GM18526 (cell line): Measurements from ENCODE around the gene IQGAP2.

ENCODE experiments used
- POLR2A ChIP-seq: IDR thresholded peaks from 3 replicates; pipeline ENCODE4 v1.6.1; 2011; ENCODE audit not compliant: insufficient read length; ENCODE audit errors: extremely low read depth

IQGAP2 gene

DNA sequence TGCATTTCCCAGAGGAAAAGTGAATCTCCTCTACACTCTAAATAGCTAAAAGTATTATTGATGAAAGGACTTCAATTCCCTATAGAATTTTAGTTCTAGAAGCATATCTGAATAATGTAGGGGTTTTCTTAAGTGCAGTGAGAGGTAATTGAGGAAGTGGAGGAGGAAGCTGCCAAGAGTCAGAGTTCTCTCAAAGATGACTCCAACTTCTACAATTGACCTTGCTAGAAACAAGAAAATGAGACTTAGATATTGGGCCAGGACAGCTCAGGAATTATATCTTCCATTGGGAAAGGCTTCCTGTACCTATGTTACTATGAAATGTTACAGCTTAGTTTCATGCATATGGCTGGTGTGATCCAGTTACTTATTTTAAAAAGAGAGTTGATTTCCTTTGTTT is 302.5 kb downstream of the IQGAP2 start:
- TF ChIP-seq POLR2A = no peak

DNA sequence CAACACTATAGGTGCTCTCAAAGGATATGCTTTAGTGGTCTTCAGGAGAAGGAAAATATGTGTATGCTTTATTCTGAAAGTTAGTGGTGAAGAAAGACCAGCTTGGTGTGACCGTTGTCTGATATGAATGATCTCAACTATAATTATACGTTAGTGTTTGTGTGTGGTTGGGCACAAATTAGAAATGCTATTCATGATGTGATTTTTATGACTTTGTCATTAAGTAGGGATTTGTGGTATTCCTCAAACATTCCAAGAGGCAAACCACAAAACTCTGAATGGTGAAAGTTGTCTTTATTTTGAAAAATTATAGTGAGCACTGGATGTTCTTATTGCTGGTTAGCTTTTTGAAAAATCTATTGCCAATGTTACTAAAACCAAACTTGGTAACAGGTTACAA is 306.7 kb downstream of the IQGAP2 start:
- TF ChIP-seq POLR2A = no peak

DNA sequence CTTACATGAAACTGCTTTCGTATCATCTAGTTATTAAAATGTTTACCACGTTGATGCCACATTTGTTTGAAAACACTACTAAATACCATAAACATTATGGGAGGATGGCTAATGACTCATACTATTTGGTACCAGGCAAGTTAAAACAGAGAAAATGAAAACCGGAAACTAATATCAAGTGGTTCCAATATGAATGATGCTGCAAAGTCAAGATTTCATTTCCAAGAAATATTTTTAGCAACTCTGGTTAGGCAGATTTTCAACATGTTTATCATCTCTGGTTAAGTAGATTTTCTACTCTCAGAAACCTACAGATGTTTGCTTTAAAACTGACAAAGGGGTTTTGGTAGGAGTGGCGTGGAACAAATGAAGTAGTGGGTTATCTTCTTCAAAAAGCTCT is 307.9 kb downstream of the IQGAP2 start:
- TF ChIP-seq POLR2A = no peak

DNA sequence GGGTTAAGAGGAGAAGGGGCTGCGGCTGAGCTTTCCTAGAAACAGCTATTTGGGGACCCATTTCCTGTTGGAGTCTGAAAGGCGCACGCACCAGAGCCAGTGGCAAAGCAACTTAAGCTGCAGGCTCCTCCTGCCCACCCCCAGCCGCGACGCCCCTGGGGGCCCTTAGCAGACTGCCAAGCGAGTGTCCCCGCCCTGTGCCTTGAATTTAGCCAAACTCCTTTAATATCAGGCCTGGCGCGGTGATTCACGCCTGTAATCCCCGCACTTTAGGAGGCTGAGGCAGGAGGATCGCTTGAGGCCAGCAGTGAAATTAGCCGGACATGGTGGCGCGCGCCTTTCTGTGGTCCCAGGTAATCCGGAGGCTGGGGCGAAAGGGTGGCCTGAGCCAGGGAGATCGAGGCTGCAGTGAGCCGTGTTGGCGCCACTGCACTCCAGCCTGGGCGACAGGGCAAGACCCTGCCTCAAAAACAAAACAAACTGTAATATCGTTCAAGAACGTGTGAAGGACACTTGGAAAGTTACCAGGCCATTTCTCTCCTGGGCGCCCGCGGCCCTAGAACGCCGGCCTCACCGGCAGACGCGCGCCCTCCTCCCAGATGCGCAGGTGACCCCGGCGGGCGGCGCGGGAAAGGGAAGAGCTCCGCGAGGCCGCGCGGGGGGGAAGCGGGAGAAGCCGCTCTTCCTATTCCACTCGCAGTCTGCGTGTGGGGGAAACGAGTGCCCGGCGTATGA is 311.8 kb downstream of the IQGAP2 start:
- no peak for TF ChIP-seq POLR2A

DNA sequence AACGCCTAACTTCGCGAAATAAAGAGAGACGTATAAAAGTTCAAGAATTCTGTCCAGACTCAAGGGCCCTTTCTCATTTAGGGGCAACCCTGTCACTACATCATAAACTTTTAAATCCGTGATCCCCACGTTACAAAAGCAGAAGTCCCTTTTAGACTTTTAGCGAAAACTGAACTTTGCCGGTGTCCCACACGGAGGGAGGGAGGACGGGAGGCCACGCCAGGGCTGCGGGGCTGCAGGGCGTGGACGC is 312.3 kb downstream of the IQGAP2 start:
- TF ChIP-seq POLR2A = no peak

DNA sequence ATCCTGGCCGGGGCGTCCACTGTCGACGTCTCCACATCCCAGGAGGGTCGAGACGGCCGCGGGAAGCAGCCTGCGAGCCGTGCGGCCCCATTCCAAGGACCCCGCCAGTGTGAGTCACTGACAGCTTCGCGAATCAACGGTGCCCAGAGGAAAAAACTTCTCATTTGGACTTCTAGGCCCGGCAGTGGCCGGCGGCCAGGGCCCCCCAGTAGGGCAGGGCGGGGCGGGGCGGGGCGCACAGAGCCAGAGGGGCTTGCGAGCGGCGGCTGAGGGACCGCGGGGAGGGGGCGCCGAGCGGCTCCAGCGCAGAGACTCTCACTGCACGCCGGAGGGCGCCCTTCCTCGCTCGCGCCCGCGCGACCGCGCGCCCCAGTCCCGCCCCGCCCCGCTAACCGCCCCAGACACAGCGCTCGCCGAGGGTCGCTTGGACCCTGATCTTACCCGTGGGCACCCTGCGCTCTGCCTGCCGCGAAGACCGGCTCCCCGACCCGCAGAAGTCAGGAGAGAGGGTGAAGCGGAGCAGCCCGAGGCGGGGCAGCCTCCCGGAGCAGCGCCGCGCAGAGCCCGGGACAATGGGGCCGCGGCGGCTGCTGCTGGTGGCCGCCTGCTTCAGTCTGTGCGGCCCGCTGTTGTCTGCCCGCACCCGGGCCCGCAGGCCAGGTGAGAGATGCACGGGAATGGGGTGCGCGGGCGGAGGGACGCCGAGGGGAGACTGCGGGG is 312.8 kb downstream of the IQGAP2 start, which contains the start of gene F2R:
TSS of gene F2R (plus strand) at position 391 of the 720 bp plus-strand sequence. CDS start at position 573, 182 bp downstream.
- TF ChIP-seq POLR2A = no peak

DNA sequence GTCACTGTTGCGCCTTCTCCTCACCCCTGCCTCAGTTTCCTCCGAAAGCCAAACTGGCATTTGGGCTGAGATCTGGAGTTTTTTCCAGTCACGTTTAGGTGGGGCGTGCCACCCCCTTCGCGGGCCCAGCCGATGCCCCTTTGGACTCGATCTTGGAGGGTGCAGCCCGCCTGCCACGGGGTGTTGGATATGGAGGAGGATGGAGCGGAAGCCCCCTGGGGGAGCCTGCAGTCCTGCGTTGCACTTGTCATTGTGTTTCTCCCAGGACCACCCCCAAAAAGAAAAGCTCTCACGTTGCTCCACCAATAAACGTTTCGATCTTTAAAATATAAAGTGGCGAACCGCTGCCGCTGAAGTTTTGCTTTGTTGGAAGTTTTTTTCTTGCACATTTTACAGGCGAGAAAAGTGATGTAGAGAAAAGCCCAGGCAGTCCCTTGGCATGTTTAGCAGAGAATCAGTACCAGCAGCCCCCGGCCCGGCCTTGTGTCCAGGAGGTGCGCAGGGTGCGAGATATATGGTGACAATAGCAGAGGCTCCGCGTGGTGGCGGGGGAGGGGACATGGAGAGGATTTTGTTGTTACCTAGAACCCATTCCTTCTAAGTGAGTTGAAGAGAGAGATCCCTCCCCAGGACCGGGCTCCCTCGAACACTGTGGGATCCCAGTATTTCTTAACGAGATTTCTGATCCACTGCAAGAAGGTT is 313.5 kb downstream of the IQGAP2 start:
- TF ChIP-seq POLR2A = no peak

DNA sequence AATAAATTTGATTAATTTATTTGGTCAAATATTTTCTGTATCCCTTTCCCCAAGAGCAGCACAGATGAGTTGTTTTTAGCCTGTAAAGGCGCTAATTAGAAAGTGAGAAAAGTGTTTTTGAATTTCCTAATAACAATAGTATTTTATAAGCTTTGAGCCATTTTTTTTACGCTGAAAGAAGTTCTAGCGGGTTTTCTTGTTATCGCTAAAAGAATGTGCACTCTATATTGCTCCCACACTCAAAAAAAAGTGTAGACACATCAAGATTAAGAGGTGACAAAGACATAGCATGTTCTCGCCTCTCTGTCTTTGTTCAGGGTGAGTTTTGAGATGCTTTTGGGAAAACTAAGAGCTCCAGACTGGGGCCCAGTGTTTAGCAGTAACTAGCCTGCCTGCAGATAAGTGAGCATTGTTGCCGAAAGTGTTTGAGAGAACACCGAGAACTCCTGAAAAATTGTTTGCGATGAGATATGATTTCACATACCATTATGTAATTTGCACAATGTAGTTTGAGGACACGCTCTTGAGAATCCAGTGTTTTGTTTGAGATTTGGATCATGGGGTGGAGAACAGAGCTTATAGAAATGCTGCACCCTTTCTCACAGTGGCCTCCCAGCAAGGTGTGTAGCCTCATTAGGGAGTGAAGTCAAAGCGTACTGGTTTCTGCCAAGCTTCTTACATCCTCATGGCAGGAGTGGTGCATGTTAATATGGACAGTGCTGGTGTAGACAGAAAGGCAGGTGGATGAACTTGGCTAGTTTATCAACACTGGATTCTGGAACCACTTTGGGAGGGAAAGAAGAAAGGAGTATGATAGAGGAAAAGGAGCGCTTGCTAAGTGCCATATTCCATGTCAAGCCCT is 314.4 kb downstream of the IQGAP2 start:
- TF ChIP-seq POLR2A = no peak

DNA sequence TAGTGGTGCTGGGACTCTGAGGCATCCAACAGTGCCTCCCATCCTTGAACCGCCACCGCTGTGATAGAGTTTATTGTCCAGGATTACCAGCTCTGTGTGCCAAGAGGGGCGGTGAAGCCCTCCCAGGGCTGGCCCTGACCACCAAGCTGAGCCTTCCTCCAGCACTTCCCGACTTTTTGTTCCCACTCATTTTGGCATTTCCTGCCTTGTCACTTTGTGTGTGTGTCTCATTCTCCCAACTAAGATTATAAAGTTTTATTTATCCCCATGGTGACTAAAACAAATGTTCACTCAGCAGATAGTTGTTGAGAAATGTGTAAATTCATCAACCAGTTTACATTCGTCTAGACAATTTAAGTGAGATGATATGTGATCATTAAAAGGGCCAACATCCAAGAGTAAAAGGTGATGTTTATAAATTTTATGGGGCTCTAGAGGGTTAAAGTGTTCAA is 315.3 kb downstream of the IQGAP2 start:
- no peak for TF ChIP-seq POLR2A

DNA sequence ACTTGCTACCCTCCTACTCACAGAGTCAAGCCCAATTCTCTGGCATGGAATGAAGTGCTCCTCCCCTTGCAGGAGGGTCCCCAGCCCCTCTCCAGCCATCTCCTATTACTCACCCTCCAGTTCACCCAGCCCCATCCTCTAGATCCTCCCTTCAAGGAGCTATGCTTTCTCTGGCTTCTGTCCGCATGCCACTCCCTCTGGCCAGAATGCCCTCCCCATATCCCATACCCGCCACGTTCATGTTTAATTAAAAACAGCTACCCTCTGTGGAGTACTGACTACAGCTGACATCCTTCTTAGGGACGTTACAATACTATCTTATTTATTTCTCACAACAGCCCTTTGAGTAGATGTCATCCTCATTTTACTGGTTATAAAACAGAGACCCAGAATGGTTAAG is 315.8 kb downstream of the IQGAP2 start:
- TF ChIP-seq POLR2A = no peak

DNA sequence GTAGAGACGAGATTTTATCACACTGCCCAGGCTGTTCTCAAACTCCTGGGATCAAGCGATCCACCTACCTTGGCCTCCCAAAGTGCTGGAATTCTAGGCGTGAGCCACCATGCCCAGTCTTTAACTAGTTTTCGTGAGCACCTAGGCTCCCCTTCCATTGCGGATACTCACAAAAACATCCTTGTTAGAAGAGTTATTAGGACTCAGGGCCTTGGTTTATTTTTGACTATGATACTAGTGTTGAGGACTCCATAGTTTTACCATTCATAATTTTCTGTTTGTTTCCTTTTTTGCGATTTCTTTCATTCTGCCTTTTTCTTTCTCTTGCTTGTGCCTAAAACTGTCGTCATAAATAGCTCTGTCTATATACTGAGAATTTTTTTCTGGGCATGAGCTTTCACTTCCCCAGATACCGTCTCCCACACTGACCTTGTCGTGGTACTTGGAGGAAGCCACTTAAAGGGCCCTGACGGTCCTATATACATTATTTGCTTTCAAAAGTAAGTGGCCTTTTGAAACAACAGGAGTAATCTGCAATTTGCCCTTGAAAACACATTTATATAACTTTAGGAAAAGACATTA is 318.0 kb downstream of the IQGAP2 start:
- no peak for TF ChIP-seq POLR2A

DNA sequence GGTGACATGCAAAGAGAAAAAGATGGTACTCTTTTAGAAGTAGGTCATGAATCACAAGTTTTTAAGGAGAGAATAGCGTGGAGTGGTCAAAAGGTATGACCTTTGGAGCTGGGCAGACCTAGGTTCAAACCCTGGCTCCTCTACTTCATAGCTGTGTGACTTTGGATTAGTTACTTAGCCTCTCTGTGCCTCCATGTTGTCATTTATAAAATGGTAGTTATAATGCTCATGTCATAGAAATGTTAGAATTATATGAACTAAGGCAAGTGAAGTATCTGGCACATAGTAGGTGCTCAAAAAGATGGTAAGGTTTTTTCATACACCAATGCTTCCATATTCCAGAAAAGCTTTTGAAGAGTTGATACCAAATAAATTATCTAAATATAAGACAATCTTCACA is 320.2 kb downstream of the IQGAP2 start:
- TF ChIP-seq POLR2A = no peak

DNA sequence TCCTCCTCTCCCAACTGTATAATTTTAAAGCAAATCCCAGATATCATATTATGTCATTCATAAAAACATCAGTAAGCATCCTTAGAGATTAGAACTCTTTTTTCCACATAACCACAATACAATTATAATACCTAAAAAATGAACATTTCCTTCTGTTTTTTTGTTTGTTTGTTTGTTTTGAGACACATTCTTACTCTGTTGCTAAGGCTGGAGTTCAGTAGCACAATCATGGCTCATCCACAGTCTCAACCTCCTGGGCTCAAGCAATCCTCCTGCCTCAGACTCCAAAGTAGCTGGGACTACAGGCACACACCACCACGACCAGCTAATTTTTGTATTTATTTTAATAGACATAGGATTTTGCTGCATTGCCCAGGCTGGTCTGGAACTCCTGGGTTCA is 320.8 kb downstream of the IQGAP2 start:
- TF ChIP-seq POLR2A = no peak

DNA sequence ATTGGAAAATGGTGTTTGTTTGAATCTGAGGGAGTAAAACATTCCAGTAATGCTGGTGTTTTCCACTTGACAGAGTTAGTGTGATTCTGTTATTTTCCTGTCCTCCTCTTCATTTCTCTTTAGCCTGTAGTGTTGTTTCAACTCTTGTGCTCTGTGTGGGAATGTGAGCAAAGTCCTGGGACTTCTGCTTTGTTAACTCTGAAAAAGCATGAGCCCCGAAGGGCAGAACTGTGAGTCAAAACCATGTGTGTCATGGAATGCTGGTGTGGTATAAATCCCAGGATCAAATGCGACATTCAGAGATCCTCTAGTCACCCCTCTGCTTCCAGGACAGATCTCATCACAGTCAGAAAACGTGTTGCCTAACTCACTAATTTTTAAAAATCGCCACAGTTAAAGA is 321.8 kb downstream of the IQGAP2 start:
- TF ChIP-seq POLR2A = no peak

DNA sequence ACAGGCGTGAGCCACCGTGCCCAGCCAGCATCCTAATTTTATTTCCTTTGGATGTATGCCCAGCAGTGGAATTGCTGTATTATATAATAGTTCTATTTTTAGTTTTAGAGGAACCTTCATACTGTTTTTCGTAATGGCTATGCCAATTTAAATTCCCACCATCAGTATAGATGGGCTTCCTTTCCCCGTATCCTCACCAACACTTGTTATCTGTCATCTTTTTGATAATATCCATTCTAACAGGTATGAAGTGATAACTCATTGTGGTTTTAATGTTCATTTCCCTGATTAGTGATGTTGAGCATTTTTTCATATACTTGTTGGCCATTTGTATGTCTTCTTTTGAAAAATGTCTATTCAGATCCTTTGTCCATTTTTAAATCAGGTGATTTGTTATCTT is 325.9 kb downstream of the IQGAP2 start:
- TF ChIP-seq POLR2A = no peak
